Activated CD4-positive, alpha-beta T cell treated with anti-CD3 and anti-CD28 coated beads, Interleukin-2, amount 50 U/mL, for 4 hours (primary cell): ENCODE data around the gene TNFRSF11A.

Source experiments
- DNase-seq, 2 experiments: peaks; one replicate each; pipeline ENCODE4 v3.0.0-alpha.2; 2020

The TNFRSF11A gene

GRCh38 chr18:62384610-62385097 is 59.5 kb downstream of the TNFRSF11A start:
- no peak for DNase-seq

DNA sequence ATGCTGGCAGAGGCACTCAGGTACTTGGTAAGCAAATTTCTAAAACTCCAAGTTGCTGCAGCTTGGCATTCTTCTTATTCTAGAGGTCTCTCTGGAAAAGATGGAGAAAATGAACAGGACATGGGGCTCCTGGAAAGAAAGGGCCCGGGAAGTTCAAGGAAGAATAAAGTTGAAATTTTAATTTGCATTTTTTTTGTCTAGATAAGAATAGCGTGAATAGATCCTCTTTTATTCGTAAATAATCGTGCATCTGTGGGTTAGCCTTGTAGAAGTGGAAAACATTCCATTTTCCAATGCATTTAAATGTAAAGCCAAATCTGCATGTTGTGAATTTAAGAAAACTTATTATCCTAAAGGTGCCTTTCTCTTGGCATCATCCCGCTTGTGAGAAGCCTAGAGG is 61.0 kb downstream of the TNFRSF11A start:
- no peak for DNase-seq

DNA sequence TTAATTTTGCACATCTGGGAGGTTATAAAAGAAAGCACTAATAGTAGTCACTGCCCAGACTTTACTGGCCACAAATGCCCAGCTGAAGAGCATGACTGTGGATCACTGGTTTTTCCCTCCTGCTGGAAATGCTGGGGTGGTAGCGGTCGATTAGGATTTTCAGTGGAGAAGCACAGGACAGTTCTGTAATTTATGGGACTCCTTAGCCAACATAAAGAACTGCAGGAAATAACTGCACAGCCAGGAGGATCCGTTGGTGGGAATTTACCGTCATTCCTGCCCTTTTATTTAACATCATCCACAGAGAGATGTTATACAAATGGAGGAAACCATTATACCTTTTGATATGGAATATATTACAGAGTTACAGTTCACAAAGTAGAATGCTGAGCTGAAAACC is 61.5 kb downstream of the TNFRSF11A start:
- DNase-seq = no peak

DNA sequence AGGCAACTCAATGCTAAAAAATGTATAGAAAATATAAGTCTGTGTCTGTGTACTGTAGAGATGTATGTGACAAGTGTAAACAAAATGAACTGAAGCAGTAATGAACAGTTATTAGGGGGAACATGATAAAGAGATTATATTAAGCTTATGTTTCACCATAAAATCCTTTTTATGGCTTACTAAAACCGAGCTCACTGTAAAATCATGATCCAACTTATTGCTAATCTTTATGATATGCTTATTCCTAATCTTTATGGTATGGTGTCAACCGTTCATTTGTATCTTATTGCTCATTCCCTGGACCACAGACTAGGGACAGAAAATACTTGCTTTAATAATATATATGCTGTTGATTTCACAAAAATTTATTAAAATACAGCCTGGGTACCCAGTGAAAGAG is 62.1 kb downstream of the TNFRSF11A start:
- no peak for DNase-seq

DNA sequence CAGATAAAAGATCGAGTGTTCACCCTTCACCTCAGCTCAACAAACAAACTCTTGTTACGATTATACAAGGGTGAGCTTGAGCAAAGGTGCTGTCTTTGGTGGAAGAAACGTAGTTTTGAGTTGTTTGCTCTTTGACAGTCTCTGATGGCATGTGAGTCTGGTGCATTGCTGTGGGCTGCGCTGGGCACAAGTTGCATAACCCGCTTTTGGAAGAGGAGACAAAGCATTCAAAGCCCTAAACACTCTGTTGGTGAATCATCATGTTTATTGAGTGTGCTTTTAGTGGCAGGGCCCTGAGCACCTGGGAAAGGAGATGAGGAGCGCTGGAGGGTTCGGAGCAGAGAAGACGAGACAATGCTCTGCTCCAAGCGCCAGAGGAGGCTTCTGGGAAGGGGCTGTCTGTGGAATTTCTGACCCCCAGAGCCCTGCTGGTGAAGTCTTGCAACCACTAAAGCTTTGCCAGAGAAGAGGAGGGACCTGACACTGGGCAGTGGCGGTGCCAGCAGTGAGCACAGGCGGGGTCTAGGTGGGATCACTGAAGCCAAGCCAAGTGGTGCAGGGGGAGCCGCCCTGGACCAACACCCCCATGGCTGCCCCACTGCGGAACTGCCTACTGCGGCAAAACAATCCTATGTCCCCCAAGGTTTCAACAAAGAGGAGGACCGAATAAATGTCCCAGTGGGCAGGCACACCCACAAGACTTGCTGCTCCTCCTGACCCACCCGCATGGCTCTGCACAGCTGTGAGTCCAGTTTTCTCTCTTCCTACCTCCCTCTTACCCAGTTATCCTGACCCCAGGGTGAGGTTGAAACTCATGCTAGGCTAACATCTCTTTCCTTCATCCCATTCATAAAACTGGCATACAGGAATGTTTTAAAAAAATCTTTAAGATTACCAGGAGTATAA is 64.0 kb downstream of the TNFRSF11A start:
- no peak for DNase-seq

- no peak for DNase-seq
These were observed 64.8 kb downstream of the TNFRSF11A start for GRCh38 chr18:62389761-62390481.

- no peak for DNase-seq
These were observed 69.1 kb downstream of the TNFRSF11A start for GRCh38 chr18:62394006-62394763.

GRCh38 chr18:62396381-62396780 is 71.3 kb downstream of the TNFRSF11A start:
- DNase-seq = no peak

- no peak for DNase-seq
These were observed 71.9 kb downstream of the TNFRSF11A start for GRCh38 chr18:62396967-62397366.

- no peak for DNase-seq
These were observed 73.2 kb downstream of the TNFRSF11A start for GRCh38 chr18:62398291-62398690.

GRCh38 chr18:62399276-62399675 is 74.2 kb downstream of the TNFRSF11A start:
- DNase-seq = no peak

GRCh38 chr18:62399781-62400308 is 74.7 kb downstream of the TNFRSF11A start:
- DNase-seq = no peak

DNA sequence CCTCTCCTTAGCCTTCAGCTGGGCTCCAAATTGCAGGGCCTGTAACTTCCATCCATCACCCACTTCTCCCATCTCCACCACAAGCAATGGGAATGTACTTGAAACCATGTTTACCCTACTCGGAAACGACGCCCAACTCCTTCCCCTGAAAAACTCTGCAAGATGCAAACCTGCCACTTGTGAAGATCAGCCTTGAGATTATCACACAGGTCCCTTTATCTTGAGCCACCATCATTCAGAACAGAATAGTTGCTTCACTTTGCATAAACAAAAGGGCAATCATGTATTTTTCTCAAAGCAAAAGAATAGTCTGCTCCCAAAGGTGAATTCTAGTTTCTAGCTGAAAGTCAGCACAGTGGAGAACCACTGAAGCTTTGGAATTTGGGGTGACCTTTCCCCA is 75.8 kb downstream of the TNFRSF11A start:
- no peak for DNase-seq

DNA sequence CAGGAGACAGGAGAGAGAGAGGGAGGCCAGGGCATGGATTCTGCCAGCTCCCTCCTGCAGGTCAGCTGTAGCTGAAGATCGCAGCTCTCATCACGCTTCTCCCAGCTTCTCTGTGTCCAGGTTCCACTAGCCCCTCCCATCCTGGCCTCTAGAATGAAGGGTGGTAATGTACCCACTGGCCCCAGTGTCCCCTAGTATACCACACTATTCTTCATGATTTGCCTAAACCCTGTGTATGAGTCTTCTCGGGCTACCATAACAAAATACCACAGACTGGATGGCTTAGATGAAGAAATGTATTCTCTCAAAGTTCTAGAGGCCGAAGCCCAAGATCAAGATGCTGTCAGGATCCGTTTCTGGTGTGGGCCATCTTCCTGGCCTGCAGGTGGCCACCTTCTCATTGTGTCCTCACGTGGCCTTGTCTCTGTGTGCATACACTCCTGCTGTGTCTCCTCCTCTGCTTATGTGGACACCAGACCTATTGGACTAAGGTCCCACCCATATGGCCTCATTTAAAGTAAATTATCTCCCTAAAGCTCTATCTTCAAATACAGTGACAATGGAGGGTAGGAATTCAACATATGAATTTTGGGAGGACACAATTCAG is 77.3 kb downstream of the TNFRSF11A start:
- DNase-seq = no peak

GRCh38 chr18:62403120-62403519 is 78.0 kb downstream of the TNFRSF11A start:
- no peak for DNase-seq

GRCh38 chr18:62404881-62405280 is 79.8 kb downstream of the TNFRSF11A start:
- no peak for DNase-seq

DNA sequence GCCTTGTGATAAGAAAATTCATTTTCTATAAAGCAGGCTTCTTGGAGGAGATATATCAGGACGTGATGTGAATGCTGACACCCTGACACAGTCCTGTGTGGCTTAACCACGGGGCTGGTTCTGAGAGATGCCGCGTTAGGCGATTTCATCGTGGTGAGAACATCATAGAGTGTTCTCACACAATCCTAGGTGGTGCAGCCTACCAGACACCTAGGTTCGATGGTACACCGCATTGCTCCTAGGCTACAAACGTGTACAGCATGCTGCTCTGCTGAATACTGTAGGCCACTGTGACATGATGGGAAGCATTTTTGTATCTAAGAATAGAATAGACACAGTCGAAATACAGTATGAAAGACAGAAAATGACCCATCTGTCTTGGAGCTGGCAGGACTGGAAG is 82.5 kb downstream of the TNFRSF11A start:
- DNase-seq = no peak

DNA sequence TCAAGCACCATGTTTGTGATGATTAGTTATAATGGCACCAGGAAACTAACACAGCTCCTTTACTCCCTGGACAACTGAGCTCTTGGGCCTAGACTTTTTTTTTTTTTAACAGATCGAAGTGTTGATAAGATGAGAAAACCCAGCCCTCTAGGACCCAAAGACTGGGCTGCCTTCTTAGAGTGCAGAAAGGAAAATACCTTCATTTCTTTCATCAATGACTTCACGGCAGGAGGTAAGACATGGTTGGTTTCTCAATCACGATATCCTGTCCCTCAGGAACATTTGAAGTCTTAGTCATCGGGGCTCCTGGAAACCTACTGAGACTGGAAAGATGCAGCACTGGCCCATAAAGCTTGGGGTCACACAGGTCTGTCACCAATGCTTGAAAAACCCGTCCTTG is 84.7 kb downstream of the TNFRSF11A start:
- no peak for DNase-seq

- no peak for DNase-seq
These were observed 87.3 kb downstream of the TNFRSF11A start for GRCh38 chr18:62412231-62412979.

DNA sequence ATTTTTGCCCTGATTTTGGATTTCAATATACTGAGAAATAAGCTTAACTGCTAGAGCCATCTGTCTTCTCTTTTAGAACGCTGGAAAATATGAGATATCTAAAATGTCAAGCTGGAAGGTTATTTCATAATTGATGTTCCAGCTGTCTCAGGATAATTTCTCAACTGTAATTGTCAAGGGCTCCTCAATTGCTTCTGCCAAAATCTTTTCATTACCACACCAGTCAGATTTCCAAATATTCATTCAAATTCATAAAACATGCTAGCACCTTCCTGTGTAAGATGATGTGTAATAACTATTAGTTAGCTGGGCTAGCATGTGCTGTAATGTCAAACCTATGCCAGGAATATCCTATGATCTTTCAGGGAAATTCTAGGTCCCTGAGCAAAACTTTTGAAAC is 88.1 kb downstream of the TNFRSF11A start:
- no peak for DNase-seq

DNA sequence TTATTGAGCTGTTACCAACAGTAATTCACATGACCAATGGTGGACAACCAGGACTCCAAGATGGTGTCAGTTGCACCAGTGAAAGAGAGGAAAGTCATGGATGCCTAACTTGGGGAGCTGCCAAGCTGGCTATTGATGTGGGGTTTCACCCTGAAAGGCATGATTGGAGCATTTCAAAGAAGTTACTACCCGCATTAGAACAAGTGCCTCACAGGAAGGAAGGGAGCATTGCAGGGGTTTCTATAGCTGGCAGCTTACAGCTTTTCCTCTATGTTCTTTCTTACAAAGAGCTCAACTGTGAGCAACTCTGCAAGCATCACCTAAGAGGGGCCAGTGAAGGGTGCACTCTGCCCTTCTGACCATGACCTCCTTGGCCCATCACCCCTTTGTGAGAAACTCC is 93.1 kb downstream of the TNFRSF11A start:
- DNase-seq = no peak

GRCh38 chr18:62420151-62420512 is 95.0 kb downstream of the TNFRSF11A start:
- DNase-seq = peak in 1 of 2 experiments; percentile 5
